ENCODE results near the gene KRI1. TPM values are rescaled to one million over a fixed set of nuclear protein-coding genes. Genes with fewer than 3 reads are reported as not detected.
A peak's percentile ranks its signal among the peaks of the same experiment; 100 is the strongest.

Gene KRI1
- total and polyA plus RNA-seq, 2 of the 8 experiments (the other 6 are each of a cell fraction or from before 2014, with no cell fraction given) = 14.2 to 45.2 TPM

DNA sequence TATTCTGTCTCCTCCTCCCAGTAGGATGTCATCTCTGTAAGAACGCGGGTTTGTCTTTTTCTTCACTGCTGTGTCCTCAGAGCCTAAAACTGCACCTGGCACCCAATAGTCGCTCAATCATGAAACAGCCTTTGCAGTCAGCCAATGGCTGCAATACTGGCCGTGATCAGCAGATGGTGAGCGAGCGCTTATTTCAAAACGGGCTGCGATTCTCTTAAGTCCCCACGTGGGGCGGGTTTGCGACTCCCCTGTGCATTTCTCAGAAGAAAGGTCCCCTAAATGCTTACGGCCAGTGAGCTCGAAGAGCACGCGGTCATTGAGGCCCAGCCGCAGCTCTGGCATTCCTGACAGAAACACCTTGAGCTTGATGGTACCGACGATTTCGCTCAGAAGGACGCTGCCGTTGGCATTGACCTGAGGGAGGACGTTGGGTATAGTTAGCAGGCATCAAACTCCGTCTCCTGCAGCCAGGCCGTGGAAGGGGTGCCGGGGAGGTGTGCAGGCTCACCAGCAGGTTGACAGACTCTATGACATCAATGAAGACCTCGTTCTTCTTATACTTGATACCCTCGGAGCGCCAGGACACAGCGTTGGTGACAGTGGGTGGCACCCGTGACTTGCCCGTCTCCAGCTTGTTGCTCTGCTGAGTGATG is 15.3 kb upstream of the KRI1 start (continued):
- TF ChIP-seq MAX (IDR thresholded peaks at IDR 0.05) (peak; percentile 92), GABPA (IDR thresholded peaks at IDR 0.05; ENCODE audit: borderline replicate concordance, insufficient read depth, low read length) (0 out of 2 replicates have a peak, but pooled peaks have one; percentile 23), HDAC2 (IDR thresholded peaks at IDR 0.05; ENCODE audit: borderline replicate concordance in 1 of 2, low read depth in 2 of 2, low read length in 2 of 2) (no peak), YY1 (IDR thresholded peaks at IDR 0.05; ENCODE audit: low read depth, low read length) (peak; percentile 55; the same call in 1 of the 2 replicates), TAF7 (optimal IDR thresholded peaks at IDR 0.05; ENCODE audit: borderline replicate concordance, low read depth, low read length) (peak; percentile 59), TCF12 (IDR thresholded peaks at IDR 0.05; ENCODE audit: low read depth, low read length) (0 out of 2 replicates have a peak, but pooled peaks have one; percentile 13)
- TF ChIP-seq, protein P1, sequence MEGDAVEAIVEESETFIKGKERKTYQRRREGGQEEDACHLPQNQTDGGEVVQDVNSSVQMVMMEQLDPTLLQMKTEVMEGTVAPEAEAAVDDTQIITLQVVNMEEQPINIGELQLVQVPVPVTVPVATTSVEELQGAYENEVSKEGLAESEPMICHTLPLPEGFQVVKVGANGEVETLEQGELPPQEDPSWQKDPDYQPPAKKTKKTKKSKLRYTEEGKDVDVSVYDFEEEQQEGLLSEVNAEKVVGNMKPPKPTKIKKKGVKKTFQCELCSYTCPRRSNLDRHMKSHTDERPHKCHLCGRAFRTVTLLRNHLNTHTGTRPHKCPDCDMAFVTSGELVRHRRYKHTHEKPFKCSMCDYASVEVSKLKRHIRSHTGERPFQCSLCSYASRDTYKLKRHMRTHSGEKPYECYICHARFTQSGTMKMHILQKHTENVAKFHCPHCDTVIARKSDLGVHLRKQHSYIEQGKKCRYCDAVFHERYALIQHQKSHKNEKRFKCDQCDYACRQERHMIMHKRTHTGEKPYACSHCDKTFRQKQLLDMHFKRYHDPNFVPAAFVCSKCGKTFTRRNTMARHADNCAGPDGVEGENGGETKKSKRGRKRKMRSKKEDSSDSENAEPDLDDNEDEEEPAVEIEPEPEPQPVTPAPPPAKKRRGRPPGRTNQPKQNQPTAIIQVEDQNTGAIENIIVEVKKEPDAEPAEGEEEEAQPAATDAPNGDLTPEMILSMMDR (IDR thresholded peaks at IDR 0.05; ENCODE audit: control extremely low read depth in 1 of 3, insufficient read depth in 1 of 3, low read depth in 1 of 3, low read length in 3 of 3) = peak; percentile 84 to 100 (median 97)
